Endothelial cell of umbilical vein (primary cell): ENCODE results near the gene GSKIP. TPM values are rescaled to one million over a fixed set of nuclear protein-coding genes. Genes with fewer than 3 reads are reported as not detected.

ENCODE experiments used
- BruUV-seq: library from RNA; stranded (reverse); fragments of 400-500 nt; replicated peaks from 2 replicates; lab custom pipeline; 2021; lab: Mats Ljungman, UMichigan
- CTCF ChIA-PET: fragments of 300-600, 350-600 bp; sonication (Branson Sonifier 250); formaldehyde crosslinking; loops from one replicate; lab custom pipeline; 2021; ENCODE audit warnings: antibody characterized with exemption, inconsistent platforms; lab: Charles Lee
- POLR2A ChIA-PET: fragments of 300-600, 350-600 bp; sonication (Branson Sonifier 250); formaldehyde crosslinking; loops from one replicate; lab custom pipeline; 2021; ENCODE audit warnings: antibody characterized with exemption, inconsistent platforms; lab: Charles Lee
- DNase-seq: peaks from one replicate; pipeline ENCODE4 v3.0.0-alpha.2; 2011; ENCODE audit warnings: low read depth, low spot score
- FAIRE-seq: peaks from 2 replicates; lab custom pipeline; 2011; peaks lifted over from hg19 to GRCh38; lab: Jason Lieb, UNC
- H2AFZ ChIP-seq: 2 replicates; pipeline ENCODE4 v1.6.0; 2012; ENCODE audit warnings: low read depth, low read length, control low read depth, inconsistent platforms
- H3K27ac ChIP-seq: 2 replicates; pipeline ENCODE4 v1.5.1; 2011; ENCODE audit warnings: low read depth, mild to moderate bottlenecking, control low read depth, low read length, moderate library complexity; ENCODE audit not compliant: insufficient read depth
- H3K27me3 ChIP-seq, 2 experiments: 2 replicates each; pipeline versions ENCODE4 v1.6.0 to v1.6.1; 2011; ENCODE audit warnings: low read length in 2 of 2, mixed read lengths in 1 of 2; ENCODE audit not compliant: control insufficient read depth in 2 of 2, insufficient read depth in 2 of 2
- H3K36me3 ChIP-seq, 2 experiments: 2 replicates in 1 of 2; 3 replicates in 1 of 2; pipeline ENCODE4 v1.5.1; 2011; ENCODE audit warnings: low read length in 2 of 2, mild to moderate bottlenecking in 1 of 2, moderate library complexity in 1 of 2; ENCODE audit not compliant: control insufficient read depth in 2 of 2, insufficient read depth in 2 of 2; ENCODE audit errors: extremely low read depth in 1 of 2
- H3K4me1 ChIP-seq: 3 replicates; pipeline ENCODE4 v1.5.1; 2011; ENCODE audit warnings: mild to moderate bottlenecking, low read length; ENCODE audit not compliant: control insufficient read depth, insufficient read depth; ENCODE audit errors: extremely low read depth
- H3K4me2 ChIP-seq: 2 replicates; pipeline ENCODE4 v1.6.1; 2011; ENCODE audit warnings: low read length, control low read depth, mixed read lengths; ENCODE audit not compliant: insufficient read depth
- H3K4me3 ChIP-seq, 3 experiments: fragments of 200-600 bp in 1 of 3; sonication (generic), shearing (Covaris generic) in 1 of 3; replicated peaks in 1 of 3; 2 replicates each; pipeline ENCODE4 v1.5.1; 2011 to 2016; ENCODE audit warnings: control low read depth in 3 of 3, low read length in 3 of 3, mild to moderate bottlenecking in 2 of 3, inconsistent platforms in 1 of 3, low read depth in 1 of 3, moderate library complexity in 1 of 3; ENCODE audit not compliant: insufficient read depth in 1 of 3
- H3K79me2 ChIP-seq: 2 replicates; pipeline ENCODE4 v1.6.0; 2012; ENCODE audit warnings: low read length, inconsistent platforms; ENCODE audit not compliant: control insufficient read depth, insufficient read depth
- H3K9ac ChIP-seq: replicated peaks from 2 replicates; pipeline ENCODE3; 2011; ENCODE audit warnings: low read length, control low read depth; ENCODE audit not compliant: insufficient read depth; ENCODE audit errors: extremely low read depth
- H3K9me1 ChIP-seq: replicated peaks from 3 replicates; pipeline ENCODE4 v1.6.0; 2011; ENCODE audit warnings: mild to moderate bottlenecking, low read length; ENCODE audit not compliant: control insufficient read depth, insufficient read depth; ENCODE audit errors: extremely low read depth
- H3K9me3 ChIP-seq: replicated peaks from 2 replicates; pipeline ENCODE4 v1.5.1; 2012; ENCODE audit warnings: low read length, inconsistent platforms; ENCODE audit not compliant: control insufficient read depth, insufficient read depth
- H4K20me1 ChIP-seq: replicated peaks from 2 replicates; pipeline ENCODE3; 2011; ENCODE audit warnings: mild to moderate bottlenecking, low read length; ENCODE audit not compliant: control insufficient read depth, insufficient read depth; ENCODE audit errors: extremely low read depth
- CTCF ChIP-seq, 2 donors: IDR thresholded peaks; 1 replicate in 1 of 2; 2 replicates in 1 of 2; pipeline ENCODE4 v1.5.1; 2011; ENCODE audit warnings: low read length in 2 of 2, mild to moderate bottlenecking in 2 of 2, moderate library complexity in 2 of 2, control low read depth in 1 of 2, inconsistent platforms in 1 of 2, low read depth in 1 of 2; ENCODE audit not compliant: insufficient read depth in 1 of 2; ENCODE audit errors: extremely low read depth in 1 of 2
- EZH2 ChIP-seq: IDR thresholded peaks from 2 replicates; pipeline ENCODE4 v1.6.1; 2012; ENCODE audit warnings: borderline replicate concordance, low read depth, mild to moderate bottlenecking, moderate library complexity, low read length, inconsistent platforms; ENCODE audit not compliant: severe bottlenecking
- FOS ChIP-seq: IDR thresholded peaks from 2 replicates; pipeline ENCODE4 v1.6.1; 2011; ENCODE audit warnings: mild to moderate bottlenecking, low read length, moderate library complexity, borderline replicate concordance; ENCODE audit not compliant: insufficient read depth
- GATA2 ChIP-seq: IDR thresholded peaks from 2 replicates; pipeline ENCODE4 v1.7.0; 2011; ENCODE audit warnings: low read depth, mild to moderate bottlenecking, moderate library complexity, mixed read lengths, low read length; ENCODE audit not compliant: insufficient read length, insufficient read depth
- JUN ChIP-seq: IDR thresholded peaks from 2 replicates; pipeline ENCODE4 v1.6.1; 2011; ENCODE audit warnings: borderline replicate concordance, low read depth; ENCODE audit not compliant: insufficient read length, insufficient read depth
- MYC ChIP-seq: IDR thresholded peaks from one replicate; pipeline ENCODE4 v1.6.1; 2011; ENCODE audit warnings: mild to moderate bottlenecking, low read depth, low read length
- POLR2A ChIP-seq: IDR thresholded peaks from 2 replicates; pipeline ENCODE4 v1.6.1; 2012; ENCODE audit warnings: low read depth, mild to moderate bottlenecking, control low read depth, low read length
- POLR2AphosphoS5 ChIP-seq: IDR thresholded peaks from 2 replicates; pipeline ENCODE4 v1.6.1; 2012; ENCODE audit warnings: low read depth, mild to moderate bottlenecking, control low read depth, low read length, moderate library complexity; ENCODE audit not compliant: insufficient read depth
- dilution Hi-C: fragments of 300-500 bp; cut with MboI; formaldehyde crosslinking; loops from one replicate; pipeline ENCODE4 v1.15.0; 2019; ENCODE audit warnings: low sequenced_read_pairs; ENCODE audit not compliant: extremely low pct_ligation_motif_present
- intact Hi-C: fragments of 100-400 bp; cut with micrococcal nuclease; formaldehyde crosslinking; loops from one replicate; pipeline ENCODE4 v1.10.0; 2022
- polyA plus RNA-seq, 4 experiments: library from polyadenylated mRNA; depleted of rRNA in 3 of 4; stranded (reverse) in 3 of 4; unstranded in 1 of 4; fragments of >200 nt; gene quantifications; 2 replicates each; pipeline versions ENCODE4 v1.2.1 to v1.2.3, GENCODE V29; 2011 to 2012; ENCODE audit warnings: missing spikeins in 1 of 4
- total RNA-seq: library from RNA; stranded (reverse); gene quantifications from 2 replicates; pipeline ENCODE4 v1.2.3, GENCODE V29; 2021
- TF ChIP-seq, protein P1 (sequence below): IDR thresholded peaks from 2 replicates; pipeline ENCODE4 v1.6.1; 2011; ENCODE audit not compliant: insufficient read depth, insufficient read length

Gene GSKIP
- total and polyA plus RNA-seq, 2 donors (not counting 3 experiments of a cell fraction or from before 2014, with no cell fraction given) = 9.2 to 15.9 TPM

- intact Hi-C loops = no loop called here
- H3K36me3 ChIP-seq = peaks cover 0 to 7% of the 10 kb centered on the region in 2 experiments
- POLR2A ChIA-PET = no interaction called here
Measured at GRCh38 chr14:96320605-96321004, 42.7 kb upstream of the GSKIP start.

DNA sequence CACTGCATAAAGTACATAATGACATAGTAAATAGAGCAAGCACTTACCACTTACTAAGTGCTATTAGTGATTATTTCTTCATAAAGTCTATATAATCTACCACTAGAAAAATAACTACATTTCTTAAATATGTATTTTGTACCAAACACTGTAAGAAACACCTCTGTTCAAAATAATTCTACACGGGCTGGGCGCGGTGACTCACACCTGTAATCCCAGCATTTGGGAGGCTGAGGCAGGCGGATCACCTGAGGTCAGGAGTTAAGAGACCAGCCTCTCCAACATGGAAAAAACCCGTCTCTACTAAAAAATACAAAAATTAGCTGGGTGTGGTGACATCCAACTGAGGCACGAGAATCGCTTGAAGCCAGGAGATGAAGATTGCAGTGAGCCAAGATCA is 39.1 kb upstream of the GSKIP start:
- no peak overlapping the region for H3K27ac ChIP-seq
- H3K4me3 ChIP-seq = no peak overlapping the region
- FAIRE-seq (no peak), DNase-seq (no peak)
- H3K79me2 ChIP-seq = no peaks in the 10 kb centered on the region
- no peaks in the 10 kb centered on the region for H3K9me3 ChIP-seq
- dilution Hi-C loops = no loop called here
- no peak overlapping the region for H3K4me2 ChIP-seq
- no TSS peak for BruUV-seq
- intact Hi-C loops = no loop called here
- no peak overlapping the region for H2AFZ ChIP-seq
- no peak overlapping the region for H3K9ac ChIP-seq
- POLR2A ChIA-PET = no interaction called here
- no peaks in the 10 kb centered on the region for H3K4me1 ChIP-seq
- TF ChIP-seq GATA2 (no peak), MYC (no peak), EZH2 (no peak), CTCF (IDR thresholded peaks at IDR 0.05; ENCODE audit: extremely low read depth in 1 of 2, insufficient read depth in 1 of 2, low read depth in 1 of 2, low read length in 2 of 2) (no peak), POLR2AphosphoS5 (no peak), POLR2A (no peak), FOS (no peak), JUN (no peak)
- TF ChIP-seq, protein P1, sequence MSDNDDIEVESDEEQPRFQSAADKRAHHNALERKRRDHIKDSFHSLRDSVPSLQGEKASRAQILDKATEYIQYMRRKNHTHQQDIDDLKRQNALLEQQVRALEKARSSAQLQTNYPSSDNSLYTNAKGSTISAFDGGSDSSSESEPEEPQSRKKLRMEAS = no peak
- H3K27me3 ChIP-seq = no peaks in the 10 kb centered on the region
- H3K36me3 ChIP-seq = peaks cover 1 to 4% of the 10 kb centered on the region in 2 experiments
- CTCF ChIA-PET = no interaction called here
- H3K9me1 ChIP-seq = no peaks in the 10 kb centered on the region
- no peaks in the 10 kb centered on the region for H4K20me1 ChIP-seq

More at GRCh38 chr14:96320605-96321004, 42.7 kb upstream of the GSKIP start:
- Histone ChIP-seq H3K9ac (no peak overlapping the region), H3K9me3 (no peaks in the 10 kb centered on the region), H3K4me2 (no peak overlapping the region), H3K9me1 (no peaks in the 10 kb centered on the region), H2AFZ (no peak overlapping the region), H3K4me1 (no peaks in the 10 kb centered on the region), H3K4me3 (no peak overlapping the region), H3K27ac (no peak overlapping the region), H3K27me3 (no peaks in the 10 kb centered on the region), H3K79me2 (no peaks in the 10 kb centered on the region), H4K20me1 (no peaks in the 10 kb centered on the region)
- dilution Hi-C loops = no loop called here
- CTCF ChIA-PET = no interaction called here
- DNase-seq (no peak), FAIRE-seq (no peak)
- BruUV-seq = no TSS peak
- TF ChIP-seq CTCF (IDR thresholded peaks at IDR 0.05; ENCODE audit: extremely low read depth in 1 of 2, insufficient read depth in 1 of 2, low read depth in 1 of 2, low read length in 2 of 2) = no peak
- TF ChIP-seq MYC = no peak
- no peak for TF ChIP-seq GATA2
